ENCODE measurements around the gene CRTAC1. TPM values are rescaled to one million over a fixed set of nuclear protein-coding genes. Genes with fewer than 3 reads are reported as not detected.

Gene CRTAC1
- total and polyA plus RNA-seq, 8 donors, result 2.5 to 44.0 (median 4.4) TPM

GRCh38 chr10:98020784-98021183 lies 9.6 kb downstream of the CRTAC1 start:
- H3K27ac ChIP-seq, result no peak overlapping the region
- no peak overlapping the region for H3K4me3 ChIP-seq
- no peaks in the 10 kb centered on the region for H3K36me3 ChIP-seq
- DNase-seq (no peak), ATAC-seq (no peak)
- intact Hi-C loops (cut with DNase I), result no loop called here
- H3K9me3 ChIP-seq, result no peaks in the 10 kb centered on the region
- H3K27me3 ChIP-seq, result peaks cover 0 to 55% of the 10 kb centered on the region in 2 donors
- no peak for TF ChIP-seq CTCF (IDR thresholded peaks at IDR 0.05)
- H3K4me1 ChIP-seq, result no peaks in the 10 kb centered on the region

GRCh38 chr10:98020254-98020653 lies 10.2 kb downstream of the CRTAC1 start:
- no peak overlapping the region for H3K27ac ChIP-seq
- intact Hi-C loops (cut with DNase I), result no loop called here
- no peak for ATAC-seq
- DNase-seq, result no peak
- peaks cover 0 to 52% of the 10 kb centered on the region in 2 donors for H3K27me3 ChIP-seq
- H3K36me3 ChIP-seq, result no peaks in the 10 kb centered on the region
- H3K4me3 ChIP-seq, result no peak overlapping the region
- H3K4me1 ChIP-seq, result no peaks in the 10 kb centered on the region
- TF ChIP-seq CTCF (IDR thresholded peaks at IDR 0.05), result no peak
- no peaks in the 10 kb centered on the region for H3K9me3 ChIP-seq

GRCh38 chr10:98019784-98020183 lies 10.6 kb downstream of the CRTAC1 start:
- TF ChIP-seq CTCF (IDR thresholded peaks at IDR 0.05), result no peak
- ATAC-seq (no peak), DNase-seq (no peak)
- Histone ChIP-seq H3K4me1 (no peaks in the 10 kb centered on the region), H3K27ac (no peak overlapping the region), H3K4me3 (no peak overlapping the region), H3K9me3 (no peaks in the 10 kb centered on the region), H3K36me3 (no peaks in the 10 kb centered on the region), H3K27me3 (peaks cover 0 to 47% of the 10 kb centered on the region in 2 donors)
- intact Hi-C loops (cut with DNase I), result no loop called here

GRCh38 chr10:98016772-98017475 lies 13.5 kb downstream of the CRTAC1 start:
- intact Hi-C loops (cut with DNase I), result no loop called here

GRCh38 chr10:98013776-98014175 lies 16.6 kb downstream of the CRTAC1 start:
- Histone ChIP-seq H3K4me1 (no peaks in the 10 kb centered on the region), H3K36me3 (no peaks in the 10 kb centered on the region), H3K9me3 (no peaks in the 10 kb centered on the region), H3K4me3 (no peak overlapping the region), H3K27me3 (peaks cover 0 to 59% of the 10 kb centered on the region in 2 donors), H3K27ac (no peak overlapping the region)
- no peak for TF ChIP-seq CTCF (IDR thresholded peaks at IDR 0.05)
- intact Hi-C loops (cut with DNase I), result no loop called here
- DNase-seq (no peak), ATAC-seq (no peak)

More at GRCh38 chr10:98016772-98017475, 13.5 kb downstream of the CRTAC1 start:
- no peak overlapping the region for H3K4me3 ChIP-seq
- H3K27ac ChIP-seq, result no peak overlapping the region
- no peak for TF ChIP-seq CTCF (IDR thresholded peaks at IDR 0.05)
- no peaks in the 10 kb centered on the region for H3K9me3 ChIP-seq
- no peak for ATAC-seq
- no peaks in the 10 kb centered on the region for H3K36me3 ChIP-seq
- DNase-seq, result no peak
- peaks cover 0 to 41% of the 10 kb centered on the region in 2 donors for H3K27me3 ChIP-seq
- no peaks in the 10 kb centered on the region for H3K4me1 ChIP-seq

All from left lung (tissue), 10 donors.